AG20443 (cell line): ENCODE data around the gene FOXL3.
A peak's percentile ranks its signal among the peaks of the same experiment; 100 is the strongest.
"Not testable (repeated sequence)": the region's sequence is repeated elsewhere in the genome, so short reads cannot be mapped to it uniquely, and the experiment has no call there.

ENCODE experiments used
- DNase-seq: peaks from one replicate; pipeline ENCODE4 v3.0.0; 2012; ENCODE audit warnings: low spot score, mixed read lengths

Gene FOXL3

GRCh38 chr7:323410-323809, 33.4 kb downstream of the FOXL3 start:
- no peak for DNase-seq

GRCh38 chr7:324011-324410, 34.0 kb downstream of the FOXL3 start:
- no peak for DNase-seq

- DNase-seq = no peak
Measured at GRCh38 chr7:325051-325798, 35.3 kb downstream of the FOXL3 start.

GRCh38 chr7:325811-326210, 35.8 kb downstream of the FOXL3 start:
- DNase-seq = no peak

- no peak for DNase-seq
Measured at GRCh38 chr7:326273-326672, 36.3 kb downstream of the FOXL3 start.

GRCh38 chr7:326809-327232, 36.9 kb downstream of the FOXL3 start:
- no peak for DNase-seq

- no peak for DNase-seq
Measured at GRCh38 chr7:327233-327931, 37.4 kb downstream of the FOXL3 start.

GRCh38 chr7:327991-328702, 38.2 kb downstream of the FOXL3 start:
- DNase-seq = no peak

GRCh38 chr7:329691-330281, 39.8 kb downstream of the FOXL3 start:
- DNase-seq = no peak

GRCh38 chr7:330511-331230, 40.7 kb downstream of the FOXL3 start:
- no peak for DNase-seq

GRCh38 chr7:332020-332517, 42.1 kb downstream of the FOXL3 start:
- no peak for DNase-seq

- DNase-seq = peak; percentile 85
Measured at GRCh38 chr7:332646-333392, 42.8 kb downstream of the FOXL3 start.

GRCh38 chr7:333393-333764, 43.4 kb downstream of the FOXL3 start:
- peak; percentile 78 for DNase-seq

- DNase-seq = no peak
Measured at GRCh38 chr7:334618-335357, 44.8 kb downstream of the FOXL3 start.

- no peak for DNase-seq
Measured at GRCh38 chr7:335358-336148, 45.6 kb downstream of the FOXL3 start.

GRCh38 chr7:336149-336533, 46.2 kb downstream of the FOXL3 start:
- DNase-seq = not testable (repeated sequence)

- no peak for DNase-seq
Measured at GRCh38 chr7:336810-337566, 47.0 kb downstream of the FOXL3 start.

- DNase-seq = no peak
Measured at GRCh38 chr7:337567-337951, 47.6 kb downstream of the FOXL3 start.
